Measurements from ENCODE around the gene SORD. TPM values are rescaled to one million over a fixed set of nuclear protein-coding genes. Genes with fewer than 3 reads are reported as not detected.
"Not testable (repeated sequence)": the region's sequence is repeated elsewhere in the genome, so short reads cannot be mapped to it uniquely, and the experiment has no call there.

SORD gene
- total and polyA plus RNA-seq, 10 of the 15 experiments (the other 5 are each of a cell fraction or from before 2014, with no cell fraction given) = 7.5 to 51.6 (median 40.1) TPM

GRCh38 chr15:45022871-45023658 is at the start of gene SORD (continued):
- no peak for TF ChIP-seq TBL1XR1 (IDR thresholded peaks at IDR 0.05; ENCODE audit: low read depth, low read length)
- TF ChIP-seq PKNOX1 (IDR thresholded peaks at IDR 0.05) = no peak
- TF ChIP-seq NKRF (conservative IDR thresholded peaks at IDR 0.05) = 0 out of 2 replicates have a peak, but pooled peaks have one; percentile 44
- TF ChIP-seq POLR2AphosphoS2 (IDR thresholded peaks at IDR 0.05; ENCODE audit: low read depth, low read length) = no peak
- TF ChIP-seq GABPA (IDR thresholded peaks at IDR 0.05; ENCODE audit: low read depth) = no peak
- TF ChIP-seq SP1 (IDR thresholded peaks at IDR 0.05; ENCODE audit: low read depth, low read length) = no peak
- TF ChIP-seq KLF5 (IDR thresholded peaks at IDR 0.05; ENCODE audit: partially characterized antibody) = no peak

DNA sequence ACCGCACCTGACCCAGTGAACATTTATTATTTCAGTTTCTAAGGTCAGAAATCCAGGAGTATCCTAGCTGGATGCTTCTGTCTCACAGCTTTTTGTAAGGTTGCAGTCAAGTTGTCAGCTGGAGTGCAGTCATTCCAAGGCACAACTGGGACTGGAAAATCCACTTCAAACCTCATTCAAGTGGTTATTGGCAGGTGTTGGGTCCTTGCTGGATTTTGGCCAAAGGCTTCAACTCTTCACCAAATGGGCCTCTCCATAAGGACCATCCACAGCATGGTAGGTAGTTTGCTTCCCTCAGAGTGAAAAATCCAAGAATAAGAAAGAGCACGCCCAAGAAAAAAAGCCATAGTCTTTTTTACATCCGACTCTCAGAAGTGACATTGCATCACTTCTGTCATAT is 46.8 kb upstream of the SORD start:
- DNase-seq (ENCODE audit: low read depth, low spot score); POLR2A ChIA-PET; BruUV-seq (replicated peaks); H3K27ac ChIP-seq (ENCODE audit: control insufficient read depth, insufficient read depth); H3K9ac ChIP-seq (ENCODE audit: control insufficient read depth, insufficient read depth, low read length); H2AFZ ChIP-seq (ENCODE audit: control insufficient read depth, low read depth, low read length); SMC1A ChIA-PET (ENCODE audit: uncharacterized antibody, unreplicated experiment); H3K36me3 ChIP-seq (ENCODE audit: control insufficient read depth in 2 of 2, insufficient read depth in 2 of 2, low read length in 1 of 2); FAIRE-seq; RAD21 ChIA-PET (ENCODE audit: unreplicated experiment); H3K4me1 ChIP-seq (ENCODE audit: control insufficient read depth, insufficient read depth, low read length); H3K4me3 ChIP-seq; H3K4me2 ChIP-seq (ENCODE audit: control insufficient read depth, insufficient read depth); H4K20me1 ChIP-seq (ENCODE audit: control insufficient read depth, insufficient read depth); ATAC-seq; H3K9me3 ChIP-seq (replicated peaks; ENCODE audit: control insufficient read depth, insufficient read depth, low read length); H3K27me3 ChIP-seq (replicated peaks in 1 of 2; ENCODE audit: control insufficient read depth in 2 of 2, insufficient read depth in 2 of 2, low read length in 1 of 2); H3K79me2 ChIP-seq (ENCODE audit: control insufficient read depth, insufficient read depth, low read length); in situ Hi-C loops (cut with MboI): not testable (repeated sequence)
- WGBS (ENCODE audit: insufficient coverage, insufficient replicate concordance, low lambda C conversion rate, missing lambda C conversion rate) = 73% methylated on average over 3 of the region's 3 CpGs
- intact Hi-C loops (cut with micrococcal nuclease; ENCODE audit: unreplicated experiment) = loop anchor here (10.0 kb wide), 1 partner anchor 149 kb away; the partner anchor contains the start of genes DUOX1 and DUOXA1
- CTCF ChIA-PET = interaction anchor here (1.6 kb wide), 1 partner anchor 9 kb away, joined by 3 read pairs; no protein-coding TSS in a partner anchor

- H3K27ac ChIP-seq (ENCODE audit: control insufficient read depth, insufficient read depth); H4K20me1 ChIP-seq (ENCODE audit: control insufficient read depth, insufficient read depth); H3K4me3 ChIP-seq; in situ Hi-C loops (cut with MboI); FAIRE-seq; H3K4me1 ChIP-seq (ENCODE audit: control insufficient read depth, insufficient read depth, low read length); H2AFZ ChIP-seq (ENCODE audit: control insufficient read depth, low read depth, low read length); H3K9me3 ChIP-seq (replicated peaks; ENCODE audit: control insufficient read depth, insufficient read depth, low read length); BruUV-seq (replicated peaks); H3K79me2 ChIP-seq (ENCODE audit: control insufficient read depth, insufficient read depth, low read length); DNase-seq (ENCODE audit: low read depth, low spot score); H3K9ac ChIP-seq (ENCODE audit: control insufficient read depth, insufficient read depth, low read length); H3K27me3 ChIP-seq (replicated peaks in 1 of 2; ENCODE audit: control insufficient read depth in 2 of 2, insufficient read depth in 2 of 2, low read length in 1 of 2); ATAC-seq; H3K36me3 ChIP-seq (ENCODE audit: control insufficient read depth in 2 of 2, insufficient read depth in 2 of 2, low read length in 1 of 2); H3K4me2 ChIP-seq (ENCODE audit: control insufficient read depth, insufficient read depth); POLR2A ChIA-PET: not testable (repeated sequence)
- intact Hi-C loops (cut with micrococcal nuclease; ENCODE audit: unreplicated experiment) = loop anchor here (10.0 kb wide), 1 partner anchor 147 kb away; the partner anchor contains the start of genes DUOX1 and DUOXA1
- ChIA-PET CTCF (interaction anchor here (0.7 to 3.3 kb wide), 6 partner anchors 9 to 140 kb away, joined by 3 to 13 read pairs (median 4); no protein-coding TSS in a partner anchor), SMC1A (ENCODE audit: uncharacterized antibody, unreplicated experiment) (interaction anchor here (0.8 to 1.9 kb wide), 4 partner anchors 9 to 60 kb away, joined by 3 to 6 read pairs (median 3); partner anchors contain the start of gene SORD), RAD21 (ENCODE audit: unreplicated experiment) (interaction anchor here (1.9 kb wide), 1 partner anchor 9 kb away, joined by 8 read pairs; no protein-coding TSS in a partner anchor)
- WGBS (ENCODE audit: insufficient coverage, insufficient replicate concordance, low lambda C conversion rate, missing lambda C conversion rate) = 52% methylated on average over 2 of the region's 2 CpGs
Observed at GRCh38 chr15:44977781-44978180, 45.2 kb upstream of the SORD start.

Data from GM12878 (cell line).